GM12872 (cell line): ENCODE results near the gene PTGDS.

Experiments used
- CTCF ChIP-seq: IDR thresholded peaks from 3 replicates; pipeline ENCODE4 v1.5.1; 2011; ENCODE audit warnings: low read depth, mild to moderate bottlenecking, low read length, moderate library complexity; ENCODE audit not compliant: insufficient read depth

The PTGDS gene

GRCh38 chr9:137021979-137022661 lies 44.8 kb downstream of the PTGDS start:
- no peak for TF ChIP-seq CTCF

- TF ChIP-seq CTCF = no peak
Observed at GRCh38 chr9:137022662-137023008, 45.3 kb downstream of the PTGDS start.

- TF ChIP-seq CTCF = no peak
Observed at GRCh38 chr9:137023157-137023556, 45.9 kb downstream of the PTGDS start.

- TF ChIP-seq CTCF = no peak
Observed at GRCh38 chr9:137023583-137023991, 46.3 kb downstream of the PTGDS start.

- no peak for TF ChIP-seq CTCF
Observed at GRCh38 chr9:137025517-137025966, 48.2 kb downstream of the PTGDS start.

GRCh38 chr9:137026384-137026783 lies 49.1 kb downstream of the PTGDS start:
- TF ChIP-seq CTCF = no peak

- no peak for TF ChIP-seq CTCF
Observed at GRCh38 chr9:137026828-137027227, 49.5 kb downstream of the PTGDS start.
